NCI-H526 (cell line): ENCODE data around the gene NMT1.

Source experiments
- DNase-seq, 2 experiments: peaks; one replicate each; lab custom pipeline; 2025; lab: John Stamatoyannopoulos, UW

The NMT1 gene

DNA sequence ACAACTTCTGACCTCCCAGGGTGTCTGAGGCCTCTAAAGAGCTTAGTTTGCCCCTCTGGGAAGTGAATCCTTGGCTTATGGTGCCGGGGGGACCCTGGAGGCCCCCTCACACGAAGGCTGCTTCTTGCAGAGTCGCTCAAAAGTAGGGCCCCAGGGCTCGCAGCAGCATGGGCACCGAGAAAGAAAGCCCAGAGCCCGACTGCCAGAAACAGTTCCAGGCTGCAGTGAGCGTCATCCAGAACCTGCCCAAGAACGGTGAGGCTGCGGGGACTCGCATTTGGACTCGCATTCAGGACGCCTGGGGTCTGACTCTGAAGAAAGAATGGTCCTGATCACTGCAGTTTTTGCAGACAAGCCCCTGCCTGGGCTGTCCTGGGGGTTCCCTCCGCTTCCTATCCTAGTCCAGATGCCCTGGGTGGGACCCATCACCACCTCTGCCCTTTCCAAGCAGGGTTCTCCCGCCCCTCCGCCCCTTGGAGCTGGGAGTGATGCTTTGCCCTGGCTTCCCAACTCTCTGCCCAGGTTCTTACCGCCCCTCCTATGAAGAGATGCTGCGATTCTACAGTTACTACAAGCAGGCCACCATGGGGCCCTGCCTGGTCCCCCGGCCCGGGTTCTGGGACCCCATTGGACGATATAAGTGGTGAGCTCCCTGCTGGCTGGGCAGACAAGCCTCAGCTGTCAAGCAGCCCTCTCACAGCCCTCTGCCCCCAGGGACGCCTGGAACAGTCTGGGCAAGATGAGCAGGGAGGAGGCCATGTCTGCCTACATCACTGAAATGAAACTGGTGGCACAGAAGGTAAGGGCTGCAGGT is 75.1 kb downstream of the NMT1 start:
- no peak for DNase-seq

DNA sequence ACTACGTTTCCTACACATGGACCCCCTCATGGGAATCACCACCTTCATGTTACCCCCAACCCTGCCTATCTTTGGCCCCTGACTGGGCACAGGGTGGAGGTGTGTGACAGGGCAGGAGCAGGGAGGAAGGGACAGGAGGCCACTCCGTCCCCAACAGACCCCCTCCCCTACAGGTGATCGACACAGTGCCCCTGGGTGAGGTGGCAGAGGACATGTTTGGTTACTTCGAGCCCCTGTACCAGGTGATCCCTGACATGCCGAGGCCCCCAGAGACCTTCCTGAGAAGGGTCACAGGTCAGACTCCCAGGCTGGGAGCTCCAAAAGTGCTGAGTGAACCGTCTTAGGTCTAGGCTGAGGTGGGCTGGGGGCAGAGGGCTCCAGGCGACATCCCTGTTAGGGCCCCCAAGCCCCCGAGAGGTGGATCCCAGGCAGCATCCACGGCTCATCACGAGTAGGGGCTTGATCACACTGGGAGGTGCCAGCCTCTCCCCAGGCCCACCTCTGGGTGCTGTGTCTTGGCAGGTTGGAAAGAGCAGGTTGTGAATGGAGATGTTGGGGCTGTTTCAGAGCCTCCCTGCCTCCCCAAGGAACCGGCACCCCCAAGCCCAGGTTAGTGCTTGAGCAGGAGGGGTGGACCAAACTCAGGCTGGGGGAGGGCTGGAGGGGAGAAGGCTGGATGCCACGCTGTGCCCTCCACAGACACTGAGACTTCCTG is 75.9 kb downstream of the NMT1 start:
- DNase-seq: no peak

DNA sequence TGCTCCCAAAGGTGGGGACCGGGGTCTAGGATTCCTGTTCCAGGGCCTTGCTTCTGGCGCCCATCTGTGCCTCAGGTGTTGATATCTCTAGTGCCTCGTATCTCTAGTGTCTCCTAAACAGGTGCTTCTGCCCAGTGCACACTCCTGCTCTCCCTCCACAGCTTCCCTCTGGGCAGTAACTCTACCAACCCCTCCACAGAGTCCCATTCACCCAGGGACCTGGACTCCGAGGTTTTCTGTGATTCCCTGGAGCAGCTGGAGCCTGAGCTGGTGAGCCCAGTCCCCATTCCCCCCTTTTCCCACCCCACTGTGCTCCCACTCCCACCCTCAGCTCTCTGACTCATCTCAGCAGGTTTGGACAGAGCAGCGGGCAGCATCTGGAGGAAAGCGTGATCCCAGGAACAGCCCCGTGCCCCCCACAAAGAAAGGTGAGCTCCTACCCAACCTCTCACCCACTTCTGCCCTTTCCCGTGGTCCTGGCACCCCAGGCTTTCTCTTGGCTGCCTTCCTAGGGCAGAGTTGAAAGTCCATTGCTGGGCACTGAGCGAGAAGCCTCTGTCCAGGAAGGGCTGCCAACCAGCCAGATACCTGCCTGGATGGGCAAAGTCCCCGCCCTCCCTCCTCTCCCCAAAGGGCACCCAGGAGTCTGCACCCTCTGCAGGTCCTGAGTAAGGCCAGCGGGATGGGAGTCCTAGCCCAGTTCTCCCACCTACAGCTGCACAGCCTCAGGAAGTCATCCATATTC is 76.6 kb downstream of the NMT1 start:
- DNase-seq: no peak

DNA sequence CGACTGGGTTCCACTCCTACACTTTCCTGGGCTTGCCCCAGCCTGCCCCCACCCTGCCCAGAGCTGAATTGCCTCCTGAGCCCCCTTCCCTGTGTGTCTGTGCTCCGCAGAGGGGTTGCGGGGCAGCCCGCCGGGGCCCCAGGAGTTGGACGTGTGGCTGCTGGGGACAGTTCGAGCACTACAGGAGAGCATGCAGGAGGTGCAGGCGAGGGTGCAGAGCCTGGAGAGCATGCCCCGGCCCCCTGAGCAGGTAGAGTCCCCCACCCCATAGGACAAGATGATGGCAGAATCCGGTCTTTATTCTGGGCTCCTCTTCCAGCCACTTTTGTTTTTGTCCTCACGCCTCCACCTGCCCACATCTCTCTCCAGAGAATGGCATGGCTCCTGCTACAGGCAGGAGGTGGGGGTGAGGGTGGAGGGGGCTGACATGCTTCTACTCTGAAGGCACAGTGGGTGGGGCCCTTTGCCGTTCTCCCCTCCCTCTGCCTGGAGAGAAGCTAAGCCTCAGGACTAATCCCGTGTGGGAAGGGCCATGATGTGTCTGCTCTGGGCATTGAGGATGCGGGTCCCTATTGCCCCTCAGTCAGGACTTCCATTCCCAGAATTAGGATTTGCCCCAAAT is 77.9 kb downstream of the NMT1 start:
- DNase-seq: no peak

DNA sequence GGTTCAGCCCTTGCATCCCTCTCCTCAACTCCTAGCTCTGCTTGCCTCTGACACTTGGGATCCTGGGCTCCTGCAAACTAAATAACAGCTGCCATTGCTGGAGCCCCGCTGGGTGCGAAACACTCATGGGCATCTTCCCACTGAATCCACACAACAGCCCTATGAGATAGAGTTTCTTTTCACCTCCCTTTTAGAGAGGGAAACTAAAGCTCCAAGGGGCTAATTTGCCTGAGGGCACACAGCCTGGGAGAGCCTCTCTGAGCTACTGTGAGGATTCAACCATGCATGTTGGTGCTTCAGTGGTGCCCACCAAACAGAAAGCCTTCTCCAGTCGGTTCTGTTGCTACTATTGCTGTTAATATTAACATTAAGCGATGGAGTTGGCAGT is 78.4 kb downstream of the NMT1 start:
- no peak for DNase-seq

DNA sequence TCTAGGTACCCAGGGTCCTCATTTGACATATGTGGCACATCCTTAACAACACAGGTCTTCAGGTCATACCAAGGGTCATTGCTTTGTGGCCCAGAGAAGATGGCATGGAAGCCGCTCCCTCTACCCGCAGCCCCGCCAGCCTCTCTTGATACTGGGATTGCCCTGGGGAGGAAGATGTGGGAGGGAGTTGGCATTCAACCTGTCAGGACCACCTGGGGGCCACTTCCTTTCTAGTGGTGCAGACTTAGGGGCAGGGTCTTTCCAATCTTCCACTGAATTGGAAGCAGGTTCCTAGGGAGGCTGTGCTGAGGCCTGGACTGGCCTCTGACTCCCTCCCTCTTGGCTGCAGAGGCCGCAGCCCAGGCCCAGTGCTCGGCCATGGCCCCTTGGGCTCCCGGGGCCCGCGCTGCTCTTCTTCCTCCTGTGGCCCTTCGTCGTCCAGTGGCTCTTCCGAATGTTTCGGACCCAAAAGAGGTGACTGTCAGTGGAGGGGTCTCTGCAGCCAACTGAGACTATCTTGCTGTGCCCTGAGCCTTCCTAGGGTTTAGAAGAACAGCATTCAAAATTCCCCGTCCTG is 82.1 kb downstream of the NMT1 start:
- DNase-seq: no peak

DNA sequence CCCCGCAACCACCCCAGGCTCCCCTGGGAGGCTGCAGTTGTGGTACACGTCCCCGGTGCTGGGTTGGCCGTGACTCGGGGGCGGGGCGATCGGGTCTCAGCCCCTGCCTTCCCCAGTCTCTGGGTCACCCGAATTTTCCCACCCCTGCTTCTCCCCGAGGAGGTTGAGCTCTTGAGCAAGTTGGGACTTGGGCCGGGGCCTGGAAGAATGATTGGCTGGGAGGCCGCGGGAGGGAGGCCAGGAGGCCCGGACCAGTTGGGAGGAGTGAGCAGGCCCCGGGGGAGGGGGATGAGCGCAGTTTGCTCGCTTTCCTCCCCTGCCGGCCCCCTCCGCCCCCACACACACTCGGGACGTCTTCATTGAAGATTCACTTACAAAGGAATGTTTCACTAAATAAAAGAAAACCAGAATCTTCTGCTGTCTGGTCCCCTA is 82.7 kb downstream of the NMT1 start:
- no peak for DNase-seq

DNA sequence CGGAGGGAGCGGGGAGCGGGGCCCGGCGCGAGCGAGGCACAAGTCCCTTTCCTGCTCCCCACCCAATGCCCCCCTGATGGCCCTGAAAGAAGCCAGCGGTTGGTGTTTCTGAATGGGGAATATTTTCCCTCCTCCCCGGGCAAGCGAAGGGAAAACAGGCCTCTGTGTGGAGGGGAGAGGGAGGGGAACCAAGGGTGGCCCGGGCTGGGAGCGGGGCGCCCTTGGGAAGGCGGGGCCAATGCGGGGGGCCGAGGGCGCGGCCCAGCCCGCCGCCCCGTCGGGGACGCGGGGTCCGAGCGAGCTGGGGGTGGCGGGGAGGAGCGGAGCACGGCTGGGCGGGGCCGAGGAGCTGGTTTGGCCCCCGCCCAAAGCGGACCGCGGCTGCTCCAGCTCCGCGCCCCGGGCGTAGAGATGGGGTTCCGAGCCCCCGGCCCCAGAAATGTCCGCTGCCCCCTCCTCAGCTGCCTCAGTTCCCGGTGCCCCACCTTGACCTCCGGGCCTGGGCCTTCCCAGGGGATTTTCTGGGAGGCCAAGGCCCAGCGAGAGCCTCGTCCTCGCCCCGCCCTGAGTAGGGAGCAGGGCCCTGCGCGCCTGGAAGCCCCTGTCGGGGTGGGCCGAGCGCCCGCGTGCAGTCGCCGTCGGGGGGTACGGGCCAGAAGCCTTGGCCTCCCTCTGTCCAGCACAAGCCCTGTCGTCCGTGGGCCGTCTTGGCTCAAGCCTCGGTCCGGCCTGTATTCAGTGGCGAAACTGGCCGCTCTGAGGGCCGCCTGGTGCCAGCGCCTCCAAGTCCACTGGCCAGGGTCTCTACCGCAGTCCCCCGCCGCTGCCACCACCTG is 83.3 kb downstream of the NMT1 start:
- DNase-seq: no peak

DNA sequence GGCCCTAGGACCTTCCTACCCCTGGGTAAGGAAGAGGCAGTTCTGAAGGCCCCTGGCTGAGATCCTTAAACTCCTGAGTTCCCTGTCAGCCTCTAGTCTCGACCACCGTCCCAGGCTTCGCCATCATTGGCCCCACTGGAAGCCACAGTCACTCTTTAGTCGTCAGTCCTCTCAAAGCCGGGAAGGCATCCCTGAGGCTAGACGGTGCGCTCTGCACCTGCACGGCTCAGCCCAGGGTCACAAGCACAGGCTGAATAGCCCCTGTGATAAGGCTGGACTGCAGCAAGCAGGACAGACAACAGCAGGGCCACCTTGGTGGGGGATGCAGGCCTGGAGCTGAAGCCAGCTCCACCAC is 83.9 kb downstream of the NMT1 start:
- DNase-seq: no peak

DNA sequence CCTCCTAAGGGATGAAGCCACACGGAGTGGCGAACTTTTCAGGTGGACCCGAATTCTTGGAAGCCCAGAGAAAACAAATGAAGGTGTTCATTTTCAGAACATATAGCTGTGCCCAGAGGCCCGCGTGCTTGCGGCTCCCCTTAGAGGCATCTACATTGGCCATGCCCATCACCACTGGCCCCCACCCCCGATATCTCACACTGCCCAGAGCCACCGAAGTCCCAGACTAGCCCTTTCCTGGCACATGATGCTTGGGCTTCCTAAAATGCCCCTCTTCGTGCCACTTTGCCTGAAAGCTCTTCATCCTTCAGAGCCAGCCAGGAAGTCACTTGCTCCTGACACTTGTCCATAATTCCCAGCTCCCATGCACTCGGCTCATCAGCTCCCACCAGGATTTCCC is 85.0 kb downstream of the NMT1 start:
- DNase-seq: no peak

DNA sequence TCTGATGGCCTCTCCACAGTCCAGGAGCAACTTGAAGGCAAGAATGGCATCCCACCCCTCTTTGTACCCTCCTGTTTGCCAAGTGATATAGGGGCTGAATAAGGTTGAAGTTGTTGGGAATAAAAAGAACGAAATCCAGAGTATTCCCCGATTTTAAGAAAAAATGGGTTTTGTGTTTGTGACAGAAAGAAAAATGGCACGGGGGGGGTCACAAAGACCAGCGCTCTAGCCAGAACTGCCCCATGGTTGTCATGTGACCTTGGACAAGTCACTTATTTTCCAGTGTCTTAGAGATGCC is 85.4 kb downstream of the NMT1 start:
- DNase-seq: no peak

DNA sequence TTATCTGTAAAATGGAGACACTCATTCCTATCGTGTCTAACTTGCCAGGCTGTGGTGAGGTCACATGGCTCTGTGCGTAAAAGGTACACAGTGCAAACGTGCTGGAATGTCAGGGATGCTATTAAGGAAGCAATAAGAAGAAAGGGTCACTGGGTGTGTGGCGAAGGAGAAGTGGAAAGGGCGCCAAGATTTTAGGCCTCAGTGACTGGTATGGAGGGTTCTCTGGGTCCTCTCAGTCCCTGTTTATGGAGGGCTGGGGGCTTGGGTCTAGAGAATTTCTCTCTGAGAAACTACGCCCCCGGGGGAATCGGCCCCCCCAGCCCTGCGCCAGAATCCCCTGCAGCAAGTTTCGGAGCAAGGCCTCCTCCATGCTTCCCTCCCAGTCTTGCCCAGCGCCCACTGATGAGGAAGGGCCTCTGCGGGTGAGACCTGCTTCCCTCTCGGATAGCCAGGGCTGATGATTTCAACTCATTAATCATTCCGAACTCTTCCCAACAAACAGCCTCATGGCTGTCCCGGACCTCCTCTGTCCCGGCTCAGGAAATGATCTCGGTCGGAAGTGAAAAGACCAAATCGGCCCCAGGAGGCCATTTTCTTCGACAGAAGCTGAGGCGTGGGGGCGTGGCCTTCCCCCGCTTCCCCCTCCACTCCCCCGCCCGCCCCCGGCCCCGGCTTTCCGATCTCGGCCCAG is 85.9 kb downstream of the NMT1 start:
- peak; percentile 85 to 94 for DNase-seq

DNA sequence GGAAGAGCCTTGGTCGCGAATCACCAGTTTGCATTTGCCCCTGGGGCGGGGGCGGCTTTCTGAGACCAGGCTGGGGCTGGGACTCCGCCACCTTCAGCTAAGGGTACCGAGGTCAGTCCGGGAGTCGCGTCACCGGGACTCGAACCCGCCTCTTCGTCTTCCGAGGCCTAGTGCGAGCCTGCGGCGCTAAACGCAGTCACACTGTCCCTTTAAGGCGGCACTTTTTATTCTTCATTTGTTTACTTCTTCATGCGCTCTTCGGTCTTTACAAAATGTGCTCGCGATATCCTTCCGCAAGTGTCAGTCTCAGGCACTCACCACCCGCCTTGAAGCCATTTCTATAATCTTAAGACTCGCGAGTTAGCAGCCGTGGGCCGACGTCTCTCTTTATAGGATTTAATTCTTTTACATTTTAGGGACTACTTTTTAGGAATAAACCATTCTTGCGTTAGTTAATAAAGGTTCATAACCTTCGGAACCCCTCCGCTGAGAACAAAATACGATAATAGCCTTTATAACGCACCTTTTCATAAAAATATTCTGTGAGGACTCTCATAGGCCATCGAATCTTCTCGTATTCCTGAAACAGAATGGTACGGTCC is 86.6 kb downstream of the NMT1 start:
- DNase-seq: peak; percentile 96 to 97

DNA sequence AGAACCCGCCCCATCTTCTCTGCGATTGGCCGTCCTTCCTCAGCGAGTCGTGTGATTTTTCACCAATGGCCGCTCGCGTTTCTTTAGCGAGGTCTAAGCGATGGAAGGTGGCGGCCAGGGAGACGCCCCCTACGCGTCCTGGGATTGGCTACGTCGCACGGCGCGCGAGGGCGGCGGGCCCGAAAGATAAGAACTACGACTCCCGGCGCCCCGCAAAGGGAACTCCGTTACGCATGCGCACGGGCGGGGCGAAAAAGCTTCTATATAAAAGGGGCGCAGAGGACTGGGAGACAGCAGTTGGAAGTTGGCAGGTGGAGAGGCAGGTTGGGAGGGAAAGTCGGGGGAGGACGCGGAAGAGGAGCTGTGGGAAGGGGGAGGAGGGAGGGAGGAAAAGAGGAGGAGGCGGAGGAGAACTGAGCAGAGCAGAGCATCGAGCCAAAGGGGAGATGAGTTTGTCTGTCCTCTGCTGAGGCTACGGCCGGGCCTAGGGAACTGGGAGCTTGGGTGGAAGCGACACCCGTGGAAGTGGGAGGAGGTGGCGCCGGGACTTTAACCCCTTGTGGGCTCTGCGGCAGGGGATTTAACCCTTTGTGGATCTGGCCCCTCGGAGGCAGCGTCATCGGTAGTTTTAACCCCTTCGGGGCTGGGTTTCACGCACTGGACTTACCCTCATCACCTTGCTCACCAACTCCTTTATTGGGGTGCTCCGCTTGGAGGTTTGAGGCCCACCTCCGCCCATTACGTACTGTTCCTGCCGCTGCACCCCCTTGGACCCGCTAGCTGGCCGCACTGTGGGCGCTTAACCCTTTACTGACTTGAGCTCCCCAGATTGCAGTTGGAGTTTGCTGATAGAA is 87.3 kb downstream of the NMT1 start, which contains the start of gene HEXIM1:
Gene HEXIM1 (plus strand): TSS at position 293 of the 854 bp plus-strand sequence. CDS start 716 bp downstream, outside the sequence.
- peak; percentile 99 to 100 for DNase-seq

DNA sequence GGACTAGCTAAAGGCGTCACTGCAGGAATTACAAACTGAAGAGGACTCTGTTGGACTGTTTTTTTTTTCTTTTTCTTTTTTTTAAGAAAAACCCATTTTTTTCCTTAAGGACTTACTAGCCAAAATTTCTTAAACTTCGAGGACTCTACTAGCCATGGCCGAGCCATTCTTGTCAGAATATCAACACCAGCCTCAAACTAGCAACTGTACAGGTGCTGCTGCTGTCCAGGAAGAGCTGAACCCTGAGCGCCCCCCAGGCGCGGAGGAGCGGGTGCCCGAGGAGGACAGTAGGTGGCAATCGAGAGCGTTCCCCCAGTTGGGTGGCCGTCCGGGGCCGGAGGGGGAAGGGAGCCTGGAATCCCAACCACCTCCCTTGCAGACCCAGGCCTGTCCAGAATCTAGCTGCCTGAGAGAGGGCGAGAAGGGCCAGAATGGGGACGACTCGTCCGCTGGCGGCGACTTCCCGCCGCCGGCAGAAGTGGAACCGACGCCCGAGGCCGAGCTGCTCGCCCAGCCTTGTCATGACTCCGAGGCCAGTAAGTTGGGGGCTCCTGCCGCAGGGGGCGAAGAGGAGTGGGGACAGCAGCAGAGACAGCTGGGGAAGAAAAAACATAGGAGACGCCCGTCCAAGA is 88.0 kb downstream of the NMT1 start:
- DNase-seq: peak; percentile 80 to 93

DNA sequence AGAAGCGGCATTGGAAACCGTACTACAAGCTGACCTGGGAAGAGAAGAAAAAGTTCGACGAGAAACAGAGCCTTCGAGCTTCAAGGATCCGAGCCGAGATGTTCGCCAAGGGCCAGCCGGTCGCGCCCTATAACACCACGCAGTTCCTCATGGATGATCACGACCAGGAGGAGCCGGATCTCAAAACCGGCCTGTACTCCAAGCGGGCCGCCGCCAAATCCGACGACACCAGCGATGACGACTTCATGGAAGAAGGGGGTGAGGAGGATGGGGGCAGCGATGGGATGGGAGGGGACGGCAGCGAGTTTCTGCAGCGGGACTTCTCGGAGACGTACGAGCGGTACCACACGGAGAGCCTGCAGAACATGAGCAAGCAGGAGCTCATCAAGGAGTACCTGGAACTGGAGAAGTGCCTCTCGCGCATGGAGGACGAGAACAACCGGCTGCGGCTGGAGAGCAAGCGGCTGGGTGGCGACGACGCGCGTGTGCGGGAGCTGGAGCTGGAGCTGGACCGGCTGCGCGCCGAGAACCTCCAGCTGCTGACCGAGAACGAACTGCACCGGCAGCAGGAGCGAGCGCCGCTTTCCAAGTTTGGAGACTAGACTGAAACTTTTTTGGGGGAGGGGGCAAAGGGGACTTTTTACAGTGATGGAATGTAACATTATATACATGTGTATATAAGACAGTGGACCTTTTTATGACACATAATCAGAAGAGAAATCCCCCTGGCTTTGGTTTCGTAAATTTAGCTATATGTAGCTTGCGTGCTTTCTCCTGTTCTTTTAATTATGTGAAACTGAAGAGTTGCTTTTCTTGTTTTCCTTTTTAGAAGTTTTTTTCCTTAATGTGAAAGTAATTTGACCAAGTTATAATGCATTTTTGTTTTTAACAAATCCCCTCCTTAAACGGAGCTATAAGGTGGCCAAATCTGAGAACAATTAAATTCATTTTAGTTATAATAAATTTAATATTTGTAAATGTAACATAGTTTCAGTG is 88.8 kb downstream of the NMT1 start:
- DNase-seq: peak; percentile 47 to 79
